ENCODE measurements around the gene WNT6.

Gene WNT6

GRCh38 chr2:218859556-218859987 is at the start of gene WNT6:
Gene WNT6 (plus strand): TSS chr2:218859805. CDS start chr2:218860038, 233 bp downstream.
- DNase-seq, result no peak

GRCh38 chr2:218810256-218810655 is 49.3 kb upstream of the WNT6 start:
- DNase-seq, result no peak

GRCh38 chr2:218811382-218811781 is 48.2 kb upstream of the WNT6 start:
- no peak for DNase-seq

GRCh38 chr2:218812096-218812815 is 47.3 kb upstream of the WNT6 start:
- DNase-seq, result no peak

GRCh38 chr2:218812861-218813260 is 46.7 kb upstream of the WNT6 start:
- DNase-seq, result no peak

- DNase-seq, result no peak
Measured at GRCh38 chr2:218813771-218814460, 45.7 kb upstream of the WNT6 start.

- no peak for DNase-seq
Measured at GRCh38 chr2:218814540-218815243, 44.9 kb upstream of the WNT6 start.

GRCh38 chr2:218815244-218815637 is 44.4 kb upstream of the WNT6 start:
- DNase-seq, result no peak

GRCh38 chr2:218815649-218816048 is 44.0 kb upstream of the WNT6 start:
- no peak for DNase-seq

- no peak for DNase-seq
Measured at GRCh38 chr2:218816561-218817011, 43.0 kb upstream of the WNT6 start.

GRCh38 chr2:218819093-218819492 is 40.5 kb upstream of the WNT6 start:
- DNase-seq, result no peak

GRCh38 chr2:218820746-218821369 is 38.7 kb upstream of the WNT6 start:
- DNase-seq, result no peak

- DNase-seq, result no peak
Measured at GRCh38 chr2:218821605-218822211, 37.9 kb upstream of the WNT6 start.

GRCh38 chr2:218822622-218823021 is 37.0 kb upstream of the WNT6 start:
- DNase-seq, result no peak

GRCh38 chr2:218823196-218823855 is 36.3 kb upstream of the WNT6 start:
- DNase-seq, result no peak

- DNase-seq, result no peak
Measured at GRCh38 chr2:218824004-218824403, 35.6 kb upstream of the WNT6 start.

GRCh38 chr2:218826791-218827190 is 32.8 kb upstream of the WNT6 start:
- DNase-seq, result no peak

GRCh38 chr2:218827701-218828476 is 31.7 kb upstream of the WNT6 start:
- DNase-seq, result no peak

- DNase-seq, result no peak
Measured at GRCh38 chr2:218828477-218828778, 31.2 kb upstream of the WNT6 start.

GRCh38 chr2:218829868-218830451 is 29.6 kb upstream of the WNT6 start:
- no peak for DNase-seq

Measured in CD4-positive, alpha-beta T cell treated with Interleukin-6 for 4 hours (primary cell).